Neuronal stem cell (in vitro differentiated cells): ENCODE data around the gene PLXNB3.

Source experiments
- DNase-seq: peaks from one replicate; pipeline ENCODE4 v3.0.0-alpha.2; 2013; ENCODE audit warnings: low spot score
- H2AFZ ChIP-seq: one replicate; pipeline ENCODE4 v1.6.1; 2013; ENCODE audit warnings: mild to moderate bottlenecking, low read length, inconsistent platforms
- H2AK5ac ChIP-seq: 2 replicates; pipeline ENCODE4 v1.6.1; 2013; ENCODE audit warnings: low read depth, mild to moderate bottlenecking, inconsistent platforms, low read length, moderate library complexity, mixed read lengths
- H2BK120ac ChIP-seq: 2 replicates; pipeline ENCODE4 v1.6.1; 2013; ENCODE audit warnings: low read depth, mild to moderate bottlenecking, inconsistent platforms, low read length, moderate library complexity, mixed read lengths
- H2BK12ac ChIP-seq: one replicate; pipeline ENCODE4 v1.6.1; 2013; ENCODE audit warnings: low read length, inconsistent platforms
- H2BK15ac ChIP-seq: 2 replicates; pipeline ENCODE4 v1.6.1; 2013; ENCODE audit warnings: mild to moderate bottlenecking, low read length, inconsistent platforms, mixed read lengths
- H2BK5ac ChIP-seq: one replicate; pipeline ENCODE4 v1.6.1; 2013; ENCODE audit warnings: inconsistent platforms, mild to moderate bottlenecking, low read length, moderate library complexity
- H3K14ac ChIP-seq: one replicate; pipeline ENCODE4 v1.6.1; 2013; ENCODE audit warnings: low read length, inconsistent platforms
- H3K18ac ChIP-seq: 2 replicates; pipeline ENCODE4 v1.6.1; 2013; ENCODE audit warnings: low read length, inconsistent platforms
- H3K23ac ChIP-seq: 2 replicates; pipeline ENCODE4 v1.6.1; 2013; ENCODE audit warnings: low read depth, mild to moderate bottlenecking, mixed read lengths, low read length, inconsistent platforms; ENCODE audit not compliant: poor library complexity
- H3K27ac ChIP-seq: replicated peaks from 3 replicates; pipeline ENCODE4 v1.5.1; 2013; ENCODE audit warnings: low read length, inconsistent platforms
- H3K27me3 ChIP-seq, 3 experiments: 2 replicates each; pipeline ENCODE4 v1.6.1; 2013; ENCODE audit warnings: low read length in 3 of 3, mild to moderate bottlenecking in 2 of 3, inconsistent platforms in 1 of 3, low read depth in 1 of 3, mixed read lengths in 1 of 3, moderate library complexity in 1 of 3; ENCODE audit not compliant: control insufficient read depth in 3 of 3, insufficient read depth in 3 of 3
- H3K36me3 ChIP-seq, 2 donors: replicated peaks in 1 of 2; 2 replicates each; pipeline ENCODE4 v1.6.1; 2013; ENCODE audit warnings: low read length in 2 of 2; ENCODE audit not compliant: control insufficient read depth in 2 of 2, insufficient read depth in 2 of 2
- H3K4ac ChIP-seq: 2 replicates; pipeline ENCODE4 v1.6.1; 2013; ENCODE audit warnings: inconsistent platforms, mild to moderate bottlenecking, low read length, moderate library complexity
- H3K4me1 ChIP-seq, 2 donors: 1 replicate in 1 of 2; 2 replicates in 1 of 2; pipeline ENCODE4 v1.6.1; 2013; ENCODE audit warnings: low read length in 2 of 2, low read depth in 1 of 2; ENCODE audit not compliant: control insufficient read depth in 2 of 2, insufficient read depth in 1 of 2
- H3K4me2 ChIP-seq: one replicate; pipeline ENCODE4 v1.6.1; 2013; ENCODE audit warnings: mild to moderate bottlenecking, low read length, inconsistent platforms; ENCODE audit not compliant: insufficient read depth, poor library complexity, severe bottlenecking
- H3K4me3 ChIP-seq, 2 donors: 2 replicates each; pipeline ENCODE4 v1.5.1; 2013; ENCODE audit warnings: low read length in 2 of 2, mild to moderate bottlenecking in 2 of 2, inconsistent platforms in 1 of 2, moderate library complexity in 1 of 2
- H3K79me1 ChIP-seq: one replicate; pipeline ENCODE4 v1.6.1; 2013; ENCODE audit warnings: low read depth, mild to moderate bottlenecking, inconsistent platforms, low read length, moderate library complexity
- H3K9ac ChIP-seq: one replicate; pipeline ENCODE4 v1.6.1; 2013; ENCODE audit warnings: mild to moderate bottlenecking, low read depth, low read length, inconsistent platforms; ENCODE audit not compliant: poor library complexity
- H3K9me3 ChIP-seq, 2 donors: replicated peaks in 1 of 2; 2 replicates each; pipeline versions ENCODE3 to v1.6.1; 2013; ENCODE audit warnings: low read length in 2 of 2, mild to moderate bottlenecking in 2 of 2, inconsistent platforms in 1 of 2, low read depth in 1 of 2, mixed read lengths in 1 of 2, moderate library complexity in 1 of 2; ENCODE audit not compliant: control insufficient read depth in 2 of 2, insufficient read depth in 1 of 2
- H4K8ac ChIP-seq: one replicate; pipeline ENCODE4 v1.6.1; 2013; ENCODE audit warnings: low read depth, mild to moderate bottlenecking, inconsistent platforms, low read length, moderate library complexity
- H4K91ac ChIP-seq: one replicate; pipeline ENCODE4 v1.6.1; 2013; ENCODE audit warnings: low read length, low read depth, mild to moderate bottlenecking, inconsistent platforms; ENCODE audit not compliant: poor library complexity
- WGBS, 2 donors: extraction: QIAGEN DNeasy Blood & Tissue Kit; methylation state at CpG; one replicate each; pipeline ENCODE4 v1.1.7; 2013; ENCODE audit warnings: missing lambda C conversion rate in 2 of 2, mixed read lengths in 1 of 2; ENCODE audit not compliant: insufficient read length in 2 of 2, insufficient replicate concordance in 1 of 2; ENCODE audit errors: extremely low coverage in 2 of 2; 5-methylcytosine and 5-hydroxymethylcytosine counted together

Gene PLXNB3

DNA sequence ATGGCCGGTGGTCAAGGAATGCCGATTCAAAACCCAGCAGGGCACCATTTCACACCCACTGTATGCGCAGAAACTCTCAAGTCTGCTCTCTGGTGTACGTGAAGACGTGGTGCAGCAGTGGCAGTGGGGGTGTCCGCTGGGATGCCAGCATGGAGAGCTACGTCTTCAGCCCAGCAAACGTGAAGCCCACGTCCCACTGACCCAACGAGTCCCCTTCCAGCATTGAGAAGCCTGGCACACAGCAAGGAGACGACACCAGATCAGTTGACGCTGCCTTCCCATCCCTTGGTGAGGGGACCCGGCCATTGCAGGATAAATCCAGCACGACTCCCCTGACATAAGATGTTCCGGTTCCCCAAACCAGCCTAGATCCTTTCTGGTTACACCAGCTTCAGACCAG lies 2.2 kb upstream of the PLXNB3 start:
- Histone ChIP-seq H2BK120ac (no peak overlapping the region), H3K27ac (no peak overlapping the region), H2BK5ac (no peak overlapping the region), H3K4ac (no peak overlapping the region), H3K14ac (no peak overlapping the region), H3K36me3 (no peaks in the 10 kb centered on the region), H2AFZ (no peak overlapping the region), H3K4me2 (no peak overlapping the region), H3K9me3 (peaks cover 0 to 6% of the 10 kb centered on the region in 2 donors), H3K9ac (no peak overlapping the region), H3K4me3 (no peak overlapping the region), H2BK12ac (no peak overlapping the region), H3K4me1 (peaks cover 9 to 17% of the 10 kb centered on the region in 2 donors), H2BK15ac (no peak overlapping the region), H4K8ac (no peak overlapping the region), H4K91ac (no peak overlapping the region), H3K18ac (no peak overlapping the region), H3K23ac (no peak overlapping the region), H2AK5ac (no peak overlapping the region), H3K27me3 (no peaks in the 10 kb centered on the region), H3K79me1 (no peaks in the 10 kb centered on the region)
- DNase-seq, result no peak
- WGBS, 2 donors, result no CpG with 5 or more reads among the region's 15 CpGs

DNA sequence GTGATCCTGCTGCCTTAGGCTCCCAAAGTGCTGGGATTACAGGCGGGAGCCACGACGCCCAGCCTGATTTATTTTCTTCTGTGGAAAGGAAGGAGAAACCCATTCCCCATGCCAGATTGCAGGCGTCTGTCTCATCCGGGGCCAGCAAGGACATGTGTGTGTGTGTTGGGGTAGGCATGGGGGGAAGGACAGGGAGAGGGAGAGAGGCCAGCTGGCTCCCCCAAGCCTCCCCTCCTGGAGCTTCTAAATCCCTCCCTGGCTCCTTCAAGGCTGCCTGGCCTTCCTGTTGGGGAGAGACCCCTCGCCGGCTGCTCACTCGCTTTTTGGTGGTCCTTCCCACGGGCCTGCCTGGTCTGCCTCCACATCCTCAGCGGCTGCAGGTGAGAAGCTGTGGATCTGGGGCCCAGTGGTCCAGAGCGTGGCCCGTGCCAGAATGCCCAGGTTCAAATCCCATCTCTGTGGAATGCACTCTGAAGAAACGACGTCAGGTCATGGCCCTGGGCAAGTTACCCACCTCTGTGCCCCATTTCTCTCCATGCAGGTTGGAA lies 1.3 kb upstream of the PLXNB3 start:
- H3K23ac ChIP-seq, result no peak overlapping the region
- DNase-seq, result no peak

GRCh38 chrX:153763298-153763932 lies 634 bp upstream of the PLXNB3 start:
- no peak overlapping the region for H2AFZ ChIP-seq
- H2BK15ac ChIP-seq, result no peak overlapping the region
- H3K14ac ChIP-seq, result no peak overlapping the region
- H2AK5ac ChIP-seq, result no peak overlapping the region
- H3K18ac ChIP-seq, result peak overlapping the region; percentile 48
- no peaks in the 10 kb centered on the region for H3K79me1 ChIP-seq
- no peak overlapping the region for H4K91ac ChIP-seq
- no peak overlapping the region for H3K4me2 ChIP-seq
- no peak overlapping the region for H3K4me3 ChIP-seq
- no peak overlapping the region for H2BK5ac ChIP-seq
- peak overlapping the region; percentile 41 for H2BK12ac ChIP-seq
- WGBS, 2 donors, result no CpG with 5 or more reads among the region's 18 CpGs
- no peak overlapping the region for H3K4ac ChIP-seq
- H3K36me3 ChIP-seq, result no peaks in the 10 kb centered on the region
- no peak overlapping the region for H3K27ac ChIP-seq
- H3K9ac ChIP-seq, result no peak overlapping the region
- no peak overlapping the region for H4K8ac ChIP-seq
- H3K27me3 ChIP-seq, result no peaks in the 10 kb centered on the region
- DNase-seq, result no peak
- no peak overlapping the region for H3K23ac ChIP-seq
- H3K9me3 ChIP-seq, result no peaks in the 10 kb centered on the region
- H2BK120ac ChIP-seq, result no peak overlapping the region
- H3K4me1 ChIP-seq, result peaks cover 9 to 17% of the 10 kb centered on the region in 2 donors

More for the DNA sequence above, 1.3 kb upstream of the PLXNB3 start:
- no peak overlapping the region for H4K8ac ChIP-seq
- H3K9me3 ChIP-seq, result peaks cover 0 to under 1% of the 10 kb centered on the region in 2 donors
- no peak overlapping the region for H3K18ac ChIP-seq
- H2AK5ac ChIP-seq, result no peak overlapping the region
- H3K4me1 ChIP-seq, result peaks cover 9 to 17% of the 10 kb centered on the region in 2 donors
- H3K27ac ChIP-seq, result no peak overlapping the region
- H2BK15ac ChIP-seq, result no peak overlapping the region
- no peaks in the 10 kb centered on the region for H3K36me3 ChIP-seq
- H3K27me3 ChIP-seq, result no peaks in the 10 kb centered on the region
- H2BK120ac ChIP-seq, result no peak overlapping the region
- no peak overlapping the region for H2BK12ac ChIP-seq
- no CpG with 5 or more reads among the region's 14 CpGs for WGBS, 2 donors
- no peak overlapping the region for H3K4ac ChIP-seq
- no peak overlapping the region for H2AFZ ChIP-seq
- no peak overlapping the region for H2BK5ac ChIP-seq
- H3K4me3 ChIP-seq, result no peak overlapping the region
- no peak overlapping the region for H3K9ac ChIP-seq
- no peaks in the 10 kb centered on the region for H3K79me1 ChIP-seq
- no peak overlapping the region for H3K14ac ChIP-seq
- no peak overlapping the region for H3K4me2 ChIP-seq
- H4K91ac ChIP-seq, result no peak overlapping the region

DNA sequence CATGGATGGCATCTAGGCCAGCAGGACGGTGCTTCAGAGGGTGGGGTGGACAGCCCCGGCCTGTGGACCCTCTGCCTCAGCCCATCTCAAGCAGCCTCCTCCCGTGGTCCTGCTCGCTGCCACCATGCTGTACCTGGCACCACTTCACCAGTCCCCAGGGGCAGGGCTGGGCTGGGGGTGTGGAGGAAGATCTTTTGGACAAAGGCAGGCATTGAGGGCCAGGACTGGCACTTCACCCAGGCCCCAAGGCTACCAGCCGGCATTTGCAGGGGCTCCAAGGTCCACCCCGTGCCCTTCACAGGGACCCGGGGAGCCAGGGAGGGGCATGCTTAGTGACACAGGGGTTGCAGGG lies 713 bp downstream of the PLXNB3 start:
- DNase-seq, result no peak
- WGBS, 2 donors, result no CpG with 5 or more reads among the region's 7 CpGs
- Histone ChIP-seq H3K4me2 (no peak overlapping the region), H2AFZ (no peak overlapping the region), H3K79me1 (no peaks in the 10 kb centered on the region), H3K9me3 (no peaks in the 10 kb centered on the region), H4K8ac (no peak overlapping the region), H3K4me3 (no peak overlapping the region), H3K9ac (no peak overlapping the region), H2BK120ac (no peak overlapping the region), H3K4me1 (peaks cover 9 to 17% of the 10 kb centered on the region in 2 donors), H2AK5ac (peak overlapping the region; percentile 81), H3K23ac (peak overlapping the region; percentile 43), H3K27ac (no peak overlapping the region), H3K36me3 (no peaks in the 10 kb centered on the region), H4K91ac (no peak overlapping the region), H2BK5ac (peak overlapping the region; percentile 82), H3K4ac (no peak overlapping the region), H2BK12ac (peak overlapping the region; percentile 90), H2BK15ac (no peak overlapping the region), H3K18ac (peak overlapping the region; percentile 64), H3K14ac (peak overlapping the region; percentile 38), H3K27me3 (no peaks in the 10 kb centered on the region)
